Common myeloid progenitor, CD34-positive (primary cell): ENCODE results near the gene SCARF1.

Source experiments
- CTCF ChIA-PET: fragments of 350-600 bp; sonication (Branson Sonifier 250); formaldehyde crosslinking; loops from one replicate; lab custom pipeline; 2021; ENCODE audit warnings: antibody characterized with exemption; lab: Charles Lee
- POLR2A ChIA-PET: fragments of 350-600 bp; sonication (Branson Sonifier 250); formaldehyde crosslinking; loops from one replicate; lab custom pipeline; 2021; ENCODE audit warnings: antibody characterized with exemption; lab: Charles Lee
- DNase-seq, 3 donors: peaks; one replicate each; pipeline versions ENCODE4 v3.0.0 to v3.0.0-alpha.2; 2013
- H3K27ac ChIP-seq, 2 experiments: 1 replicate in 1 of 2; 2 replicates in 1 of 2; pipeline ENCODE4 v1.7.0; 2013; ENCODE audit warnings: inconsistent platforms in 2 of 2, low read length in 2 of 2, mild to moderate bottlenecking in 2 of 2, low read depth in 1 of 2, moderate library complexity in 1 of 2; ENCODE audit not compliant: severe bottlenecking in 2 of 2, insufficient read depth in 1 of 2, poor library complexity in 1 of 2
- H3K27me3 ChIP-seq, 5 experiments: replicated peaks in 2 of 5; 1 replicate in 3 of 5; 2 replicates in 2 of 5; pipeline versions ENCODE4 v1.6.1 to v1.7.0; 2013; ENCODE audit warnings: low read length in 4 of 5, mild to moderate bottlenecking in 2 of 5, moderate library complexity in 2 of 5, inconsistent platforms in 1 of 5; ENCODE audit not compliant: insufficient read depth in 5 of 5, control insufficient read depth in 4 of 5
- H3K36me3 ChIP-seq, 4 experiments: 1 replicate in 2 of 4; 2 replicates in 2 of 4; pipeline versions ENCODE4 v1.6.1 to v1.7.0; 2013; ENCODE audit warnings: low read length in 3 of 4, control low read depth in 1 of 4, mild to moderate bottlenecking in 1 of 4; ENCODE audit not compliant: control insufficient read depth in 4 of 4, insufficient read depth in 4 of 4
- H3K4me1 ChIP-seq, 4 experiments: 1 replicate in 3 of 4; 2 replicates in 1 of 4; pipeline versions ENCODE4 v1.6.1 to v1.7.1; 2013; ENCODE audit warnings: low read length in 3 of 4, mild to moderate bottlenecking in 3 of 4, control low read depth in 1 of 4, inconsistent platforms in 1 of 4, moderate library complexity in 1 of 4; ENCODE audit not compliant: control insufficient read depth in 4 of 4, insufficient read depth in 4 of 4; ENCODE audit errors: control extremely low read depth in 1 of 4
- H3K4me3 ChIP-seq, 7 experiments: 1 replicate in 4 of 7; 2 replicates in 3 of 7; pipeline versions ENCODE4 v1.5.1 to v1.7.0; 2013; ENCODE audit warnings: mild to moderate bottlenecking in 7 of 7, low read length in 6 of 7, moderate library complexity in 6 of 7, inconsistent platforms in 2 of 7, low read depth in 2 of 7, control low read depth in 1 of 7; ENCODE audit not compliant: insufficient read depth in 4 of 7, control insufficient read depth in 1 of 7; ENCODE audit errors: extremely low read depth in 1 of 7
- H3K9me3 ChIP-seq, 5 experiments: 1 replicate in 4 of 5; 2 replicates in 1 of 5; pipeline versions ENCODE4 v1.6.1 to v1.7.1; 2013; ENCODE audit warnings: low read length in 4 of 5, mild to moderate bottlenecking in 2 of 5, inconsistent platforms in 1 of 5, low read depth in 1 of 5, moderate library complexity in 1 of 5; ENCODE audit not compliant: control insufficient read depth in 4 of 5, insufficient read depth in 2 of 5; ENCODE audit errors: control extremely low read depth in 1 of 5
- WGBS: methylation state at CpG from one replicate; pipeline ENCODE4 v1.1.5; 2013; ENCODE audit not compliant: insufficient coverage; 5-methylcytosine and 5-hydroxymethylcytosine counted together

Gene SCARF1

DNA sequence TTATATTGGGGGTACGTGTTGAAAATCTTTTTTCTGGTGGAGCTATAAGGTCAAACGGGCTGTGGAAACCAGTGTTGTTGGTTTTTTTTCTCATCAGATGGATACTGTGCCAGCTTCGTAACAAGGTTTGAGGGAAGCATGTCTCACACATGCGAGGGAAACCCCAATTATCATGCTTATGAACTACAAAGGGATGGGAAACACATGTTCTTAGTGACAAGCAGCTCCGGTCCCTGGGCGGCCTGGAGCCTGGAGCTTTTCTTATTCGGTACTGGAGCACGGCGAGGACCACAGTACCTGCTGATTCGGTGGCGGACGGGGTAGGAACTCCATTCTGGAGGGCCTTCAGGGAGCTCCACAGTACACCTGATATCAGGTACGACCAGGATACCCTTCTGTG, 29.4 kb downstream of the SCARF1 start:
- H3K4me1 ChIP-seq: peaks cover 0 to 12% (median 6%) of the 10 kb centered on the region in 4 experiments
- CTCF ChIA-PET: interaction anchor here (0.9 to 3.9 kb wide), 4 partner anchors 9 to 42 kb away, joined by 5 to 24 read pairs (median 8); partner anchors contain the start of gene SLC43A2
- no peak overlapping the region for H3K27ac ChIP-seq
- DNase-seq: no peak
- H3K4me3 ChIP-seq: no peak overlapping the region
- no peaks in the 10 kb centered on the region for H3K9me3 ChIP-seq
- POLR2A ChIA-PET: interaction anchor here (0.7 to 1.3 kb wide), 2 partner anchors 18 to 42 kb away, joined by 4 read pairs; no protein-coding TSS in a partner anchor
- 90% methylated on average over 12 of the region's 13 CpGs for WGBS
- H3K27me3 ChIP-seq: no peaks in the 10 kb centered on the region
- H3K36me3 ChIP-seq: peaks cover 2 to 27% (median 16%) of the 10 kb centered on the region in 4 experiments

GRCh38 chr17:1612400-1612799, 33.1 kb downstream of the SCARF1 start:
- CTCF ChIA-PET: no interaction called here

DNA sequence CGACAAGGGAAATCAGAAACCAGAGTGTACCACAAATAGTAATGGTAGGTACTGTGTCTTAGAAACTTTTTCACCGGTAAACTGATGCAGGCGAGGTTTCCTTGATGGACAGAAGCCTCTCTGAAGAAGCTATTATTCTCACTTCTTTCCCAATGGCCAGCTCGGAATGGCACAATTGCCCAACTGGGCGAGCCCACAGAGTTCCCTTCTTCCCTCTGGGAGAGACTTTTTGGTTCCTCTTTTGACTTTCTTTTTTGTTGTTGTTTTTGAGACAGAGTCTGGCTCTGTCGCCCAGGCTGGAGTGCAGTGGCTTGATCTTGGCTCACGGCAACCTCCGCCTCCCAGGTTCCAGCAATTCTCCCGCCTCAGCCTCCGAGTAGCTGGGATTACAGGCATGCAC, 33.8 kb downstream of the SCARF1 start:
- Histone ChIP-seq H3K27ac (no peak overlapping the region), H3K4me3 (no peak overlapping the region), H3K27me3 (no peaks in the 10 kb centered on the region), H3K9me3 (no peaks in the 10 kb centered on the region), H3K4me1 (peaks cover 0 to 19% (median 7%) of the 10 kb centered on the region in 4 experiments), H3K36me3 (peaks cover 2 to 26% (median 16%) of the 10 kb centered on the region in 4 experiments)
- 93% methylated on average over 5 of the region's 10 CpGs for WGBS
- DNase-seq: no peak
- ChIA-PET CTCF (interaction anchor here (0.9 kb wide), 1 partner anchor 37 kb away, joined by 3 read pairs; no protein-coding TSS in a partner anchor), POLR2A (no interaction called here)

More at GRCh38 chr17:1612400-1612799, 33.1 kb downstream of the SCARF1 start:
- POLR2A ChIA-PET: no interaction called here
- 96% methylated on average over 16 of the region's 16 CpGs for WGBS
- DNase-seq: no peak
- H3K9me3 ChIP-seq: no peaks in the 10 kb centered on the region
- peaks cover 2 to 26% (median 16%) of the 10 kb centered on the region in 4 experiments for H3K36me3 ChIP-seq
- H3K27me3 ChIP-seq: no peaks in the 10 kb centered on the region
- H3K4me1 ChIP-seq: peaks cover 0 to 12% (median 1%) of the 10 kb centered on the region in 4 experiments
- H3K27ac ChIP-seq: no peak overlapping the region
- no peak overlapping the region for H3K4me3 ChIP-seq

DNA sequence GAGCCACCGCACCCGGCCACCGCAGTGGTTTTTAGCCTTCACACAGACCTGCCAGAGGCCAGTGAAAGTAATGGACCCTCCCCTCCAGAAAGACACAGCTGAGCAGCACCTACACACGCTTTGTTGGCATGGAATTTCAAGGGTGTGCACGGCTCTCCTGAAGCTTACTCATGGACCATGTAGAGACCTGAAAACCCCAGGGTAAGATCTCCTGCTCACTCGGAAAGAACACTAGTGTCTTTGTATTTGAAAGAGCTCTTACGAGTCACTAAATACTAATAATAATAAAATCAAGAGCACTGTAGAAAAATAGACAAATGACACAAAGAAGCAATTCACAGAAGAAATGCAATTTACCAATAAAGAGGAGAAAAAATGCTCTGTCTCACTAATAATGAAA, 36.9 kb downstream of the SCARF1 start:
- H3K27ac ChIP-seq: no peak overlapping the region
- POLR2A ChIA-PET: no interaction called here
- no peaks in the 10 kb centered on the region for H3K9me3 ChIP-seq
- H3K4me1 ChIP-seq: peaks cover 5 to 43% (median 25%) of the 10 kb centered on the region in 4 experiments
- H3K27me3 ChIP-seq: no peaks in the 10 kb centered on the region
- peaks cover 2 to 16% (median 11%) of the 10 kb centered on the region in 4 experiments for H3K36me3 ChIP-seq
- no peak overlapping the region for H3K4me3 ChIP-seq
- CTCF ChIA-PET: interaction anchor here (1.3 to 4.9 kb wide), 3 partner anchors 10 to 37 kb away, joined by 3 to 15 read pairs (median 8); partner anchors contain the start of genes SCARF1 and SLC43A2
- DNase-seq: no peak
- WGBS: 100% methylated on average over 5 of the region's 7 CpGs

DNA sequence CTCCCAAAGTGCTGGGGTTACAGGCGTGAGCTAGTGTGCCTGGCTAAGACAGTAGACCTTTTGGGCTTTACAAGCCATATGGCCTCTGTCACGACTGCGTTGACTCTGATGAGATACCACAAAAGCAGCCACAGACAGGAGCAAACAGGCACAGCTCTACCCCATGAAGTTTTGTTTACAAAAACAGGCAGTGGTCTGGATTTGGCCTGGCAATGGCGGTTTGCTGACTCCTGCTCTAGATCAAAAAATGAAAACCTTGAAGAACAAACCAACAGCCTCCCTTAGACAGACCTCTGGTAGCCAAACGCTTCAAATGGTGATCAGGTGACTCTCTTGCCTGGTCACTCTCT, 37.6 kb downstream of the SCARF1 start:
- CTCF ChIA-PET: interaction anchor here (1.0 to 4.9 kb wide), 7 partner anchors 11 to 38 kb away, joined by 3 to 15 read pairs (median 3); partner anchors contain the start of genes SCARF1 and SLC43A2
- no peak overlapping the region for H3K27ac ChIP-seq
- no peak overlapping the region for H3K4me3 ChIP-seq
- POLR2A ChIA-PET: interaction anchor here (0.9 kb wide), 2 partner anchors 18 to 22 kb away, joined by 3 read pairs; no protein-coding TSS in a partner anchor
- peaks cover under 1 to 10% (median 6%) of the 10 kb centered on the region in 4 experiments for H3K36me3 ChIP-seq
- H3K4me1 ChIP-seq: peaks cover 5 to 43% (median 25%) of the 10 kb centered on the region in 4 experiments
- 97% methylated on average over 5 of the region's 5 CpGs for WGBS
- H3K9me3 ChIP-seq: no peaks in the 10 kb centered on the region
- DNase-seq: no peak
- H3K27me3 ChIP-seq: no peaks in the 10 kb centered on the region

GRCh38 chr17:1606352-1606985, 39.1 kb downstream of the SCARF1 start:
- H3K4me3 ChIP-seq: no peak overlapping the region
- peaks cover 0 to 7% (median 4%) of the 10 kb centered on the region in 4 experiments for H3K36me3 ChIP-seq
- ChIA-PET POLR2A (interaction anchor here (1.0 kb wide), 1 partner anchor 29 kb away, joined by 3 read pairs; no protein-coding TSS in a partner anchor), CTCF (interaction anchor here (1.6 to 4.9 kb wide), 5 partner anchors 10 to 32 kb away, joined by 4 to 15 read pairs (median 8); partner anchors contain the start of gene SLC43A2)
- peaks cover 5 to 41% (median 25%) of the 10 kb centered on the region in 4 experiments for H3K4me1 ChIP-seq
- no peak overlapping the region for H3K27ac ChIP-seq
- 98% methylated on average over 25 of the region's 26 CpGs for WGBS
- peaks cover 0 to 7% (median 5%) of the 10 kb centered on the region in 5 experiments for H3K9me3 ChIP-seq
- DNase-seq: no peak
- H3K27me3 ChIP-seq: no peaks in the 10 kb centered on the region
